K562 (cell line): Measurements from ENCODE around the gene CEBPA.

Source experiments
- CHCHD3 ChIP-seq: fragments of 250-450 bp; sonication (Bioruptor Pico); IDR thresholded peaks from 2 replicates; pipeline ENCODE4 v2.1.2; 2022; ENCODE audit warnings: mild to moderate bottlenecking
- FUS ChIP-seq: fragments of 200-400 bp; formaldehyde crosslinking; optimal IDR thresholded peaks from 2 replicates; pipeline ENCODE3; 2017; ENCODE audit warnings: low read depth, low read length
- HSF4 ChIP-seq: fragments of 250-450 bp; sonication (Bioruptor Pico); IDR thresholded peaks from 2 replicates; pipeline ENCODE4 v2.1.2; 2022; ENCODE audit warnings: mild to moderate bottlenecking, moderate library complexity, borderline replicate concordance
- MCM5 ChIP-seq: fragments of 450-650 bp; IDR thresholded peaks from 2 replicates; pipeline ENCODE4 v1.6.1; 2016; ENCODE audit warnings: low read depth
- POLR2A ChIP-seq: fragments of 450-650 bp; conservative IDR thresholded peaks from 2 replicates; pipeline ENCODE4 v1.6.1; 2016
- RFX5 ChIP-seq: IDR thresholded peaks from 2 replicates; pipeline ENCODE4 v1.6.1; 2011; ENCODE audit warnings: low read depth, mild to moderate bottlenecking, improper control_type of control experiment, low read length
- USF1 ChIP-seq: sonication (generic); formaldehyde crosslinking; IDR thresholded peaks from 2 replicates; pipeline ENCODE4 v1.9.0; 2022; ENCODE audit warnings: mild to moderate bottlenecking, missing genetic modification reagents
- ZNF124 ChIP-seq: sonication (generic); formaldehyde crosslinking; IDR thresholded peaks from 2 replicates; pipeline ENCODE4 v1.8.1; 2022; ENCODE audit warnings: missing genetic modification reagents
- ZNF280B ChIP-seq: fragments of 250-450 bp; sonication (Bioruptor Pico); IDR thresholded peaks from 2 replicates; pipeline ENCODE4 v1.5.1; 2021; ENCODE audit warnings: mild to moderate bottlenecking
- ZNF77 ChIP-seq: fragments of 250-450 bp; sonication (Bioruptor Pico); IDR thresholded peaks from 2 replicates; pipeline ENCODE4 v1.5.0; 2020
- TF ChIP-seq, protein P1 (sequence below), 2 experiments: fragments of 450-650 bp in 1 of 2; sonication (generic) in 1 of 2; formaldehyde crosslinking in 1 of 2; IDR thresholded peaks in 1 of 2; conservative IDR thresholded peaks in 1 of 2; 2 replicates each; pipeline versions ENCODE4 v1.6.1 to v1.8.1; 2016 to 2023; ENCODE audit warnings: mild to moderate bottlenecking in 2 of 2, moderate library complexity in 2 of 2, inconsistent platforms in 1 of 2, missing genetic modification reagents in 1 of 2
- TF ChIP-seq, protein P2 (sequence below): fragments of 450-650 bp; IDR thresholded peaks from 2 replicates; pipeline ENCODE4 v1.6.1; 2016
- TF ChIP-seq, protein P3 (sequence below), 3 experiments: IDR thresholded peaks in 2 of 3; conservative IDR thresholded peaks in 1 of 3; 2 replicates each; pipeline ENCODE4 v1.5.1; 2011 to 2012; ENCODE audit warnings: low read length in 3 of 3, mild to moderate bottlenecking in 3 of 3, control low read depth in 2 of 3, improper control_type of control experiment in 1 of 3, inconsistent platforms in 1 of 3, low read depth in 1 of 3, mixed read lengths in 1 of 3, moderate library complexity in 1 of 3; ENCODE audit not compliant: insufficient read depth in 2 of 3

GRCh38 chr19:33287927-33288326 lies 14.4 kb downstream of the CEBPA start:
- no peak for TF ChIP-seq ZNF124 (CRISPR knock-in tag)
- no peak for TF ChIP-seq CHCHD3
- TF ChIP-seq, protein P1, sequence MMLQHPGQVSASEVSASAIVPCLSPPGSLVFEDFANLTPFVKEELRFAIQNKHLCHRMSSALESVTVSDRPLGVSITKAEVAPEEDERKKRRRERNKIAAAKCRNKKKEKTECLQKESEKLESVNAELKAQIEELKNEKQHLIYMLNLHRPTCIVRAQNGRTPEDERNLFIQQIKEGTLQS (IDR thresholded peaks at IDR 0.05): no peak
- TF ChIP-seq, protein P1 (CRISPR knock-in tag; conservative IDR thresholded peaks at IDR 0.05): no peak
- TF ChIP-seq MCM5: no peak
- TF ChIP-seq, protein P2, sequence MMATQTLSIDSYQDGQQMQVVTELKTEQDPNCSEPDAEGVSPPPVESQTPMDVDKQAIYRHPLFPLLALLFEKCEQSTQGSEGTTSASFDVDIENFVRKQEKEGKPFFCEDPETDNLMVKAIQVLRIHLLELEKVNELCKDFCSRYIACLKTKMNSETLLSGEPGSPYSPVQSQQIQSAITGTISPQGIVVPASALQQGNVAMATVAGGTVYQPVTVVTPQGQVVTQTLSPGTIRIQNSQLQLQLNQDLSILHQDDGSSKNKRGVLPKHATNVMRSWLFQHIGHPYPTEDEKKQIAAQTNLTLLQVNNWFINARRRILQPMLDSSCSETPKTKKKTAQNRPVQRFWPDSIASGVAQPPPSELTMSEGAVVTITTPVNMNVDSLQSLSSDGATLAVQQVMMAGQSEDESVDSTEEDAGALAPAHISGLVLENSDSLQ: no peak
- TF ChIP-seq ZNF77: no peak
- no peak for TF ChIP-seq RFX5
- TF ChIP-seq HSF4 (CRISPR knock-in tag): no peak
- TF ChIP-seq, protein P3, sequence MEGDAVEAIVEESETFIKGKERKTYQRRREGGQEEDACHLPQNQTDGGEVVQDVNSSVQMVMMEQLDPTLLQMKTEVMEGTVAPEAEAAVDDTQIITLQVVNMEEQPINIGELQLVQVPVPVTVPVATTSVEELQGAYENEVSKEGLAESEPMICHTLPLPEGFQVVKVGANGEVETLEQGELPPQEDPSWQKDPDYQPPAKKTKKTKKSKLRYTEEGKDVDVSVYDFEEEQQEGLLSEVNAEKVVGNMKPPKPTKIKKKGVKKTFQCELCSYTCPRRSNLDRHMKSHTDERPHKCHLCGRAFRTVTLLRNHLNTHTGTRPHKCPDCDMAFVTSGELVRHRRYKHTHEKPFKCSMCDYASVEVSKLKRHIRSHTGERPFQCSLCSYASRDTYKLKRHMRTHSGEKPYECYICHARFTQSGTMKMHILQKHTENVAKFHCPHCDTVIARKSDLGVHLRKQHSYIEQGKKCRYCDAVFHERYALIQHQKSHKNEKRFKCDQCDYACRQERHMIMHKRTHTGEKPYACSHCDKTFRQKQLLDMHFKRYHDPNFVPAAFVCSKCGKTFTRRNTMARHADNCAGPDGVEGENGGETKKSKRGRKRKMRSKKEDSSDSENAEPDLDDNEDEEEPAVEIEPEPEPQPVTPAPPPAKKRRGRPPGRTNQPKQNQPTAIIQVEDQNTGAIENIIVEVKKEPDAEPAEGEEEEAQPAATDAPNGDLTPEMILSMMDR (IDR thresholded peaks at IDR 0.05 in 2 of 3, conservative IDR thresholded peaks at IDR 0.05 in 1 of 3; ENCODE audit: insufficient read depth in 2 of 3, low read depth in 1 of 3, low read length in 3 of 3): no peak
- TF ChIP-seq POLR2A: no peak
- TF ChIP-seq ZNF280B (CRISPR knock-in tag): no peak
- no peak for TF ChIP-seq USF1 (CRISPR knock-in tag)
- TF ChIP-seq FUS: no peak
